Loucy (cell line): ENCODE data around the gene BTBD7.

ENCODE experiments used
- H2AFZ ChIP-seq: fragments of 200-600 bp; sonication (generic); 2 replicates; pipeline ENCODE4 v1.6.0; 2016; ENCODE audit warnings: antibody characterized with exemption, mild to moderate bottlenecking, low read length, moderate library complexity
- H3F3A ChIP-seq: fragments of 200-600 bp; 2 replicates; pipeline ENCODE4 v1.6.0; 2016; ENCODE audit warnings: antibody characterized with exemption, low read depth, mild to moderate bottlenecking
- H3K27me3 ChIP-seq: fragments of 200-600 bp; sonication (generic); 2 replicates; pipeline ENCODE4 v1.6.1; 2014; ENCODE audit warnings: low read length, mild to moderate bottlenecking; ENCODE audit not compliant: insufficient read depth, poor library complexity, severe bottlenecking
- H3K36me3 ChIP-seq: fragments of 200-600 bp; sonication (generic); 2 replicates; pipeline ENCODE4 v1.6.1; 2016; ENCODE audit warnings: low read length; ENCODE audit not compliant: insufficient read depth
- H3K4me1 ChIP-seq: fragments of 200-600 bp; sonication (generic); 2 replicates; pipeline ENCODE4 v1.5.1; 2014; ENCODE audit warnings: low read length, mild to moderate bottlenecking; ENCODE audit not compliant: insufficient read depth, poor library complexity, severe bottlenecking
- H3K4me2 ChIP-seq: fragments of 200-600 bp; sonication (generic); 2 replicates; pipeline ENCODE4 v1.6.0; 2014; ENCODE audit warnings: antibody characterized with exemption, low read length, low read depth, mild to moderate bottlenecking; ENCODE audit not compliant: poor library complexity, severe bottlenecking
- H3K4me3 ChIP-seq: fragments of 200-600 bp; sonication (generic); 2 replicates; pipeline ENCODE4 v1.5.1; 2014; ENCODE audit warnings: low read length, mild to moderate bottlenecking, mixed read lengths; ENCODE audit not compliant: poor library complexity, severe bottlenecking
- H3K79me2 ChIP-seq: fragments of 200-600 bp; sonication (generic); 2 replicates; pipeline ENCODE4 v1.6.1; 2014; ENCODE audit warnings: low read length; ENCODE audit not compliant: insufficient read depth
- H3K9ac ChIP-seq: fragments of 200-600 bp; sonication (generic); 2 replicates; pipeline ENCODE4 v1.6.0; 2014; ENCODE audit warnings: mild to moderate bottlenecking, low read depth, low read length, moderate library complexity; ENCODE audit not compliant: poor library complexity, severe bottlenecking
- H3K9me2 ChIP-seq: fragments of 200-600 bp; sonication (generic); replicated peaks from 2 replicates; pipeline ENCODE4 v1.6.1; 2016; ENCODE audit warnings: low read depth, low read length, mixed read lengths
- H3K9me3 ChIP-seq: fragments of 200-600 bp; sonication (generic); 2 replicates; pipeline ENCODE4 v1.6.1; 2014; ENCODE audit warnings: mild to moderate bottlenecking, antibody characterized with exemption, low read length, low read depth; ENCODE audit not compliant: insufficient read depth
- H4K20me1 ChIP-seq: fragments of 200-600 bp; sonication (generic); 2 replicates; pipeline ENCODE4 v1.6.0; 2014; ENCODE audit warnings: antibody characterized with exemption, low read length, mild to moderate bottlenecking; ENCODE audit not compliant: insufficient read depth, poor library complexity, severe bottlenecking
- EZH2phosphoT487 ChIP-seq: fragments of 200-600 bp; IDR thresholded peaks from 2 replicates; pipeline ENCODE4 v1.6.1; 2018; ENCODE audit warnings: antibody characterized with exemption, mild to moderate bottlenecking, moderate library complexity, borderline replicate concordance
- TF ChIP-seq, protein P1 (sequence below): fragments of 200-600 bp; sonication (generic); conservative IDR thresholded peaks from 2 replicates; pipeline ENCODE4 v1.5.1; 2014; ENCODE audit warnings: mild to moderate bottlenecking, antibody characterized with exemption, low read length

BTBD7 gene

DNA sequence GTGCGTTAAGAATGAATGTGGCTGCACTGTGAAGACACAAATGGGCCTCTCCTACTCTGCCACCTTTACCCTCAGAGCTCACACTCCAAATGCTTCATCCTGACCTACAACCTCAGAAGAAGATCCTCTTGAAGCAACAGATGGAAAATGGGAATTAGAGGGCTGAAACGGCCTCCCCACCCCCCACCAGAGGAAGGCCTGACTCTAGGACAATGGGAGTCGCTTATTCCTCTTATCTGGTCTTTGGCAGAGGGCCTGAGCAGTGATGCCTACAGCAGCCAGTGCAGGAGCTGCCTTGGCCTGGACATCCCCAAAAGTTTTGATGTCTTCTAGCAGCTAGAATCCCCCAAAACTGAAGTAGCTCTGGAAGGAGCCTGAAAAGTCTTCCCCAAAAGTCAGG, 29.2 kb downstream of the BTBD7 start:
- no peak for TF ChIP-seq EZH2phosphoT487
- TF ChIP-seq, protein P1, sequence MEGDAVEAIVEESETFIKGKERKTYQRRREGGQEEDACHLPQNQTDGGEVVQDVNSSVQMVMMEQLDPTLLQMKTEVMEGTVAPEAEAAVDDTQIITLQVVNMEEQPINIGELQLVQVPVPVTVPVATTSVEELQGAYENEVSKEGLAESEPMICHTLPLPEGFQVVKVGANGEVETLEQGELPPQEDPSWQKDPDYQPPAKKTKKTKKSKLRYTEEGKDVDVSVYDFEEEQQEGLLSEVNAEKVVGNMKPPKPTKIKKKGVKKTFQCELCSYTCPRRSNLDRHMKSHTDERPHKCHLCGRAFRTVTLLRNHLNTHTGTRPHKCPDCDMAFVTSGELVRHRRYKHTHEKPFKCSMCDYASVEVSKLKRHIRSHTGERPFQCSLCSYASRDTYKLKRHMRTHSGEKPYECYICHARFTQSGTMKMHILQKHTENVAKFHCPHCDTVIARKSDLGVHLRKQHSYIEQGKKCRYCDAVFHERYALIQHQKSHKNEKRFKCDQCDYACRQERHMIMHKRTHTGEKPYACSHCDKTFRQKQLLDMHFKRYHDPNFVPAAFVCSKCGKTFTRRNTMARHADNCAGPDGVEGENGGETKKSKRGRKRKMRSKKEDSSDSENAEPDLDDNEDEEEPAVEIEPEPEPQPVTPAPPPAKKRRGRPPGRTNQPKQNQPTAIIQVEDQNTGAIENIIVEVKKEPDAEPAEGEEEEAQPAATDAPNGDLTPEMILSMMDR = no peak
- H3K4me1 ChIP-seq = peaks cover 13% of the 10 kb centered on the region
- no peak overlapping the region for H3K4me3 ChIP-seq
- H3F3A ChIP-seq = no peaks in the 10 kb centered on the region
- H3K36me3 ChIP-seq = no peaks in the 10 kb centered on the region; the same call in 1 of the 2 replicates
- H2AFZ ChIP-seq = no peak overlapping the region
- H3K27me3 ChIP-seq = no peaks in the 10 kb centered on the region
- peaks cover 73% of the 10 kb centered on the region for H4K20me1 ChIP-seq
- H3K79me2 ChIP-seq = peaks cover 99% of the 10 kb centered on the region
- no peaks in the 10 kb centered on the region for H3K9me2 ChIP-seq
- H3K4me2 ChIP-seq = no peak overlapping the region
- no peaks in the 10 kb centered on the region for H3K9me3 ChIP-seq
- H3K9ac ChIP-seq = no peak overlapping the region

DNA sequence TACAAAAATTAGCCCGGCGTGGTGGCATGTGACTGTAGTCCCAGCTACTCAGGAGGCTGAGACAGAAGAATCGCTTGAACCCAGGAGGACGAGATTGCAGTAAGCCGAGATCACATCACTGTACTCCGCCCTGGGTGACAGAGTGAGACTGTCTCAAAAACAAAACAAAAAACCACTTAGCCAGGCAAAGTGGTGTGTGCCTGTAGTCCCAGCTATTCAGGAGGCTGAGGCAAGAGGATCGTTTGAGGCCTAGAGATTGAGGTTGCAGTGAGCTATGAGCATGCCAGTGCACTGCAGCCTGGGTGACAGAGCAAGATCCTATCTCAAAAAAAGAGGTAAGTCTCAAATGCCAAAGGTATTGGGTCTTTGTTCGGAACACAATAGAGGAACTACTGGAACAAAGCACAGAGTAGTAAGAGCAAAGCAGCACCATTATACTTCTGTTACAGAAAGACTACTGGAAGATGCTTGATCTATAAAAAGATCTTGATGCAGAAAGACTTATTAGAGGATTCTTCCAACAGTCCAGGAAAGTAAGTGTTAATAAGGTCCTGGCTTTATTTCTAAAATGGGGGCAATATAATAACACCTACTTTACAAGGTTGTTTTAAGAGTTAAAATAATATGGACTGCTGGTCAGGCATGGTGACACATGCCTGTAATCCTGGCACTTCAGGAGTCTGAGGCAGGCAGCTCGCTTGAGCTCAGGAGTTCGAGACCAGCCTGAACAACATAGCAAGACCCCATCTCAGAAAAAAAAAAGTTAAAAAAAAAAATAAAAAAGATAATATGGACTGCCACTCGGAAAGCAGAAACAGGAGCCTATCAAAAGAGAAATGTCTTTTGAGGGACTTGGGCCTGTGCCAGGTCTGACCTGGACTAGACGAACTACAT, 29.9 kb downstream of the BTBD7 start:
- H3F3A ChIP-seq = peaks cover under 1% of the 10 kb centered on the region; the same call in 1 of the 2 replicates
- no peaks in the 10 kb centered on the region for H3K9me2 ChIP-seq
- H3K36me3 ChIP-seq = no peaks in the 10 kb centered on the region; the same call in 1 of the 2 replicates
- no peak overlapping the region for H3K9ac ChIP-seq
- H3K4me3 ChIP-seq = no peak overlapping the region
- no peaks in the 10 kb centered on the region for H3K27me3 ChIP-seq
- H2AFZ ChIP-seq = no peak overlapping the region
- TF ChIP-seq, protein P1 = no peak
- no peak for TF ChIP-seq EZH2phosphoT487
- peaks cover 13% of the 10 kb centered on the region for H3K4me1 ChIP-seq
- no peak overlapping the region for H3K4me2 ChIP-seq
- peaks cover 74% of the 10 kb centered on the region for H4K20me1 ChIP-seq
- peaks cover 99% of the 10 kb centered on the region for H3K79me2 ChIP-seq
- no peaks in the 10 kb centered on the region for H3K9me3 ChIP-seq

DNA sequence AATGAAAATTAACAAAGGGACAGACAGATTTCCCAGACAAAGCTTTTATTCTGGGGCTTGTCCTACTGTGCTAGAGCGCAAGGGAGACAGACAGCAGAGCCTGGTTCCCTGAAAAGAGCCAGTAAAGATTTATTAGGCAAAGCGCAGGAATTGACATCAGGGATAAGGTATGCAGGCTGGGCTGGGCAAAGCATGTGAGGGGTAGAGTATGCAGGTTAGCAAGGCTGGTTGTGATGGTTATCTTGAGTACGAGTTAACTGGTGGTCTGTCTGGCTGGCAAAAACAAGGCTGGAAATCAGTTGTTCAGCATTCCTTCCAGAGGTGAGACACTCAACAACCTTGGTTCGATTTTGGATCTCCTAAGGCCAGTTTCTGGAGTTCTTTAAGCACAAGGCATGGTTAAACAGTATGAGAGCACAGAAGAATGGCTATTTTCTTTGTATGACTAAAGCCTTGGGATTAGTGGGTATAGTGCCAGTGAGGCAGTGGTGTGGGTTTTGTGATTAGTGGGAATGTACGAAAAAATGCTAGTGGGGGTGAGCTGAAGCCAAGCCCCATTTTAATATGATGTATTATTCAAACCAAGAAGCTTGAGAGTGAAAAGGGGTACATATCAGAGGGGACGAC, 30.9 kb downstream of the BTBD7 start:
- H4K20me1 ChIP-seq = peaks cover 75% of the 10 kb centered on the region
- H3K9ac ChIP-seq = no peak overlapping the region
- peaks cover 95% of the 10 kb centered on the region for H3K79me2 ChIP-seq

More for the DNA sequence above, 30.9 kb downstream of the BTBD7 start:
- no peaks in the 10 kb centered on the region; the same call in 1 of the 2 replicates for H3K36me3 ChIP-seq
- no peaks in the 10 kb centered on the region for H3K9me2 ChIP-seq
- H3F3A ChIP-seq = peaks cover 7% of the 10 kb centered on the region; the same call in 1 of the 2 replicates
- H3K27me3 ChIP-seq = no peaks in the 10 kb centered on the region
- peaks cover 20% of the 10 kb centered on the region for H3K4me1 ChIP-seq
- no peak overlapping the region for H3K4me3 ChIP-seq
- H2AFZ ChIP-seq = no peak overlapping the region
- no peak overlapping the region for H3K4me2 ChIP-seq
- no peaks in the 10 kb centered on the region for H3K9me3 ChIP-seq
- TF ChIP-seq, protein P1 = no peak
- TF ChIP-seq EZH2phosphoT487 = no peak
